ENCODE results near the gene WDR93. TPM values are rescaled to one million over a fixed set of nuclear protein-coding genes. Genes with fewer than 3 reads are reported as not detected.

WDR93 gene
- total RNA-seq, 1 experiment from 2014 or later: not detected

DNA sequence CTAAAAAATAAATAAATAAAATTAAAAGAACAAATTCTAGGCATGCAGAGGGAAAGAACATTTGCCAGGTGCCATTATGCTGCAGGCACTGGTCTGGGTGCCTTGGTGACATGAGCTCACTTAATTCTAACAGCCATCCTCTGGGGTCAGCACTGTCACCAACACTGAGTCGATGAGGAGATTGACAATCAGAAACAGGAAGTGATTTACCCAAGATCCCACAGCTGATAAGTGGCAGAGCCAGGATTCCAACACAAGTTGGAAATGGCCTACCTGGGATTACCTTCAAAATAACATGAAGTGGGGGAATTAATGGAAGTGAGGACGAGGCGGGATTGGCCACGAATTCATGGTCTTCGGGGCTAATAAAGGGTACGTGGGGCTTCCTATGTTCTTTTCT is 15.0 kb upstream of the WDR93 start:
- no peak overlapping the region for H4K8ac ChIP-seq (replicated peaks; ENCODE audit: insufficient read length, low read depth, low read length)
- no peaks in the 10 kb centered on the region for H3K9me3 ChIP-seq (ENCODE audit: control insufficient read depth, low read depth, low read length)
- H4K20me1 ChIP-seq (ENCODE audit: control insufficient read depth, insufficient read depth, insufficient read length): no peaks in the 10 kb centered on the region
- H3K23ac ChIP-seq (ENCODE audit: insufficient read length, low read depth, low read length): no peak overlapping the region
- no peak overlapping the region for H2AFZ ChIP-seq (ENCODE audit: low read length)
- H3K36me3 Mint-ChIP-seq (ENCODE audit: insufficient read depth in 1 of 3, low read depth in 3 of 3): no peaks in the 10 kb centered on the region
- H3K79me2 ChIP-seq (ENCODE audit: insufficient read depth, low read length): no peaks in the 10 kb centered on the region
- no peak overlapping the region for H3K14ac ChIP-seq (ENCODE audit: insufficient read depth, low read length)
- no CpG with 5 or more reads among the region's 6 CpGs for WGBS (ENCODE audit: extremely low coverage, insufficient read length, low lambda C conversion rate)
- no peaks in the 10 kb centered on the region for H3K4me1 ChIP-seq (ENCODE audit: insufficient read depth, low read length)
- no peak overlapping the region for H2BK120ac ChIP-seq (ENCODE audit: low read depth, low read length, poor library complexity, severe bottlenecking)
- DNase-seq: no peak
- peaks cover 19% of the 10 kb centered on the region for H3K27me3 Mint-ChIP-seq (ENCODE audit: low read depth)
- H3K23me2 ChIP-seq (ENCODE audit: insufficient read length, low read depth, low read length, poor library complexity, severe bottlenecking): no peaks in the 10 kb centered on the region
- H3K27ac Mint-ChIP-seq: no peak overlapping the region
- no peak overlapping the region for H3K18ac ChIP-seq (ENCODE audit: insufficient read length, low read depth, low read length)
- H3K4me3 Mint-ChIP-seq: no peak overlapping the region
- H3K9ac ChIP-seq (ENCODE audit: extremely low read depth, insufficient read length, low read length): no peak overlapping the region
- no peak overlapping the region for H2BK15ac ChIP-seq (ENCODE audit: low read depth, low read length)
- no peaks in the 10 kb centered on the region for H3K79me1 ChIP-seq (ENCODE audit: insufficient read depth, low read depth, low read length, poor library complexity, severe bottlenecking)
- no peak overlapping the region for H2AK5ac ChIP-seq (ENCODE audit: insufficient read length, low read length)
- no peak overlapping the region for H3K4me2 ChIP-seq (ENCODE audit: insufficient read depth, insufficient read length, low read length)
- no peak overlapping the region for H3T11ph ChIP-seq (ENCODE audit: low read length)
- H3K27me3 ChIP-seq (ENCODE audit: insufficient read depth, low read length): no peaks in the 10 kb centered on the region
- no peak overlapping the region for H4K5ac ChIP-seq (ENCODE audit: insufficient read length, low read depth, low read length)
- TF ChIP-seq, protein P1, sequence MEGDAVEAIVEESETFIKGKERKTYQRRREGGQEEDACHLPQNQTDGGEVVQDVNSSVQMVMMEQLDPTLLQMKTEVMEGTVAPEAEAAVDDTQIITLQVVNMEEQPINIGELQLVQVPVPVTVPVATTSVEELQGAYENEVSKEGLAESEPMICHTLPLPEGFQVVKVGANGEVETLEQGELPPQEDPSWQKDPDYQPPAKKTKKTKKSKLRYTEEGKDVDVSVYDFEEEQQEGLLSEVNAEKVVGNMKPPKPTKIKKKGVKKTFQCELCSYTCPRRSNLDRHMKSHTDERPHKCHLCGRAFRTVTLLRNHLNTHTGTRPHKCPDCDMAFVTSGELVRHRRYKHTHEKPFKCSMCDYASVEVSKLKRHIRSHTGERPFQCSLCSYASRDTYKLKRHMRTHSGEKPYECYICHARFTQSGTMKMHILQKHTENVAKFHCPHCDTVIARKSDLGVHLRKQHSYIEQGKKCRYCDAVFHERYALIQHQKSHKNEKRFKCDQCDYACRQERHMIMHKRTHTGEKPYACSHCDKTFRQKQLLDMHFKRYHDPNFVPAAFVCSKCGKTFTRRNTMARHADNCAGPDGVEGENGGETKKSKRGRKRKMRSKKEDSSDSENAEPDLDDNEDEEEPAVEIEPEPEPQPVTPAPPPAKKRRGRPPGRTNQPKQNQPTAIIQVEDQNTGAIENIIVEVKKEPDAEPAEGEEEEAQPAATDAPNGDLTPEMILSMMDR (conservative IDR thresholded peaks at IDR 0.05): no peak
- no peak overlapping the region for H2BK20ac ChIP-seq (ENCODE audit: low read depth, low read length, poor library complexity, severe bottlenecking)
- H3K4ac ChIP-seq (ENCODE audit: low read depth, low read length): no peak overlapping the region
- H2BK12ac ChIP-seq (ENCODE audit: insufficient read length, low read depth, low read length): no peak overlapping the region
- no peaks in the 10 kb centered on the region for H3K9me3 Mint-ChIP-seq
- H2BK5ac ChIP-seq (ENCODE audit: insufficient read length, low read length): no peak overlapping the region
- no peak overlapping the region for H4K91ac ChIP-seq (ENCODE audit: insufficient read length, low read depth, low read length)
- H3K27ac ChIP-seq (ENCODE audit: insufficient read length, low read depth, low read length): no peak overlapping the region
- H3K56ac ChIP-seq (ENCODE audit: insufficient read length, low read depth, low read length): no peak overlapping the region
- peaks cover 4 to 8% of the 10 kb centered on the region in 2 experiments; a peak in 2 of 4 replicates for H3K4me1 Mint-ChIP-seq
